Activated CD4-positive, alpha-beta T cell treated with anti-CD3 and anti-CD28 coated beads, Interleukin-2, amount 50 U/mL, for 16 hours (primary cell): ENCODE data around the gene P4HB.
A peak's percentile ranks its signal among the peaks of the same experiment; 100 is the strongest.

ENCODE experiments used
- DNase-seq: peaks from one replicate; pipeline ENCODE4 v3.0.0-alpha.2; 2020

The P4HB gene

DNA sequence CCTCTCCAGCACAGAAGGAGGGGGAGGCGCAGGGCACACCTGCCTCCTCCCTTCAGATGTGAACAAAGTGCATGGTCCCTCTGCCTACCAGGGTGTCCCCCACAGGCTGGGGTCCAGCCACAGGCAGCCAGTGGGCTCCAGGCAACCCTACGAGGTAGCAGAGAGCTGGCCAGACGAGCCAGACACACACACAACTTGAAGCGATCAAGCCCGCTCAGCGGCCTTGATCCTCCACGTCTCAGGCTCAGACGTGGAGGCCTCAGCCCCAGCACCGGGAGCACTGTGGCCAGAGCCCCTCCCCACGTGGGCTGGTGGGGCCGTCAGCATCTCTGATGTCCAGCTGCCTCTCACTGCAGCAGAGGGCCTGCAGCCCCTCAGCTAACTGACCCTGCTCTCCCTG is 35.7 kb downstream of the P4HB start:
- DNase-seq = no peak

DNA sequence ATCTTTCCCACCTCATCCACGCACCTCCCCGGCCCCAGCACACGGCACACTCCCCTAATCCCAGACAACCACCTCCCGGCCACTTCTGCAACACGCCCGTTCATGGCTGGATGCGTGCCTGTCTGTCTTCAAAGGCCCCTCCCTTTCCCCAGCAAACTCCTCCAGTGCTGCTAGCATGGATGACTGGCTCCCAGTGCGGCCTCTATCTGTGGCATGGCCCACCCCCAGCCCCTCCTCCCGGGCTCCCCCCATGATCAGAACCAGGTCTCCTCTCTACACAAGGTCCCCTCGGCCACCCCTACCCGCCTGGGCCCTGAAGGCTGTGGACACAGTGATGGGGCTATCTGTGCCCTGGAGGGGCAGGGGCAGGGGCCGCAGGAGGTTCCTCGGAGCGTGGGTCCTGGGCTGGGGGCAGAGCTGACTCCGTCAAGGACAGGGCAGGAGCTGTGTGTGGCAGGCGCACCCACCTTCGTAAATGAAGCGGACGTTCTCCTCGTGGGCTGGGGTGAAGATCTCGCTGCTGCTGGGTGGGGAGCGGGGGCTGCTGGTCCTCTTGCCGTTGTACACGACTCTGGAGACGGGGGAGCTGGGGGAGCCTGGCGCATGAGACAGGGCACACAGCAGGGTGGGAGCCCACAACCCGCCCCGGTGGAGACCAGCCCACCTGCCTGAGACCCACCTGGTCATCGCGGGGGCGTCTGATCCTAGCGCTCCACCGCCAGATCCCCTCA is 36.4 kb downstream of the P4HB start:
- no peak for DNase-seq

DNA sequence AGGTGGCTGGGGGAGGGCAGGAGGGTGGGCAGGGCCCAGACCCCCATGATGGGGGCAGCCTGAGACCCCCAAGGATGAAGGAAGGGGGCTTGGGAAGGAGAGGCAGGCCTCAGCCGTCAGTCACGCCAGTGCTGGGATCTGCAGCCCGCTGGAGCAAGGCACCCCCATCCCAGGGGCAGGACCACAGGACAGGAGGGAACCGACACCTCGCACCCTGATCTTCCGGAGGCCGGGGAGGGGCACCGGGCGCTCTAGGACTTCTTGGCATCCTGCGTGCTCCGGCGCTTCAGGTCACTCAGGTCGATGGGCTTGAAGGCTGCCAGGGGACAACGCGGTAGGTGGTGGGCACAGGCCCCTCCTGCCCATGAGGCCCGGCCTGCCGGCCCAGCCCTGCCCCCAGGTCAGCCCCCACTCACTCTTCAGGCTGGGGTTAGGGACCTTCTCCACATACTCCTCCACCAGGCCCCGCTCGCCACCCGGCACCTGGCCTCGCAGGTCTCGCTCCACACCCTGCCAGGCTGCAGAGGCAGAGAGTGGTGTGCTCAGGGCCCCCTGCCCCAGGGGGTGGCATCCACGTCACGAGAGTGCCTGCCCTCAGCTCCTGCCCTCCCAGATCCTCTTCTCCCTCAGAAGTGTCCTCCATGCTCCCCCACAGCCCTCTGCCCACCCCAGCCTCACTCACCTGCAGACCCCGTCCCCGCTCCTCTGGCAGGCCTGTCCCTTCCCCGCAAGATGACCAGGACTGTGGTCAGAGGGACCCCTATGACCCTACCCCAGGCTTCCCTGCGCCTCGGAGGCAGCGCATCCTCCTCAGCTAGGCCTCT is 37.1 kb downstream of the P4HB start:
- no peak for DNase-seq

DNA sequence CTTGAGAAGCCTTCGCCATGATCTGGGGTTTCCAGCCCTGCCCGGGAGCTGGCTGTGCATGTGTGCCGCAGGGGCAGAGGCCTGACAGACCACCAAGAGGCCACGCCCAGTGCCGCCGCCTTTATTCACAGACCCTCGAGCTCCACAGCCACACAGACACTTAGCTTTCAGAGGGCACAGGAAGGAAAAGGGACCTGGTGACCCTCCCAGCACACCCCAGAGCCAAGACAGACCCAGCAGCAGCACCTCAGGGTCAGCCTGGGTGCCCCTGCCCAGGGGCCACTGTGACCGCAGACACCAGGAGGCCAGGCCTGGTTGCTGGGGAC is 38.1 kb downstream of the P4HB start:
- no peak for DNase-seq

DNA sequence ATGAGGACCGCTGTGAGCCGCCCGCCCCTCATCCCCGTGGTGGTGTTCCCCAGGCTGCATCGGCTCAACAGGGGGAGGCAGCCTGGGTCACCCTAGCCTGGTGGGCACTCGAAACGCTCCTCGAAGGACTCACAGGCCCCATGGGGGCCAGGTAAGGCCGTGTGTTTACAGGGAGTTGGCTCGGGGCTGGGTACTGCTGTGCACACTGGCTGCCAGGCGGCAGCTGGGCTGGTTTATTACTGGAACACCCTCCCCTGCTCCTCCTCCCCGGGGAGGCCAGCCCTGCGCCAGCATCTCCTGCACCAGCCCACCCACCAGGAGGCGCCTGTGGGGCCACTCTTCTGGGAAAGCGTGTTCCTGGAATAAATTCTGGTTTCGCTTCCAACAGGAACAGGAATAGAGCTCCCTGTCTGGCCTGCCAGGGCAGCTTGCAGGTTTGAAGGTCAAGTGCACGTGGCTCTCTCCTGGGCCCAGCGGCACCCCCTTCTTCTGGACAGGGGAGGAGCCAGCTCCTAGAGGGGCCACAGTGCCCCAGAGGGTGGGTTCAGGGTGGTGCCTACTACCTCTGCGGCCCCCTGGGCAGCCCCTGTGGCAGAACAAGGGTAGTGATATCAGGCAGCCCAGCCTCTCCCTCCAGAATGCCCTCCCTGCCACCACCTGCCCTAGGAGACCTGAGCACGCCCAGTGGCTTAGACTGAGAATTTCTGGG is 38.6 kb downstream of the P4HB start:
- peak; percentile 55 for DNase-seq

DNA sequence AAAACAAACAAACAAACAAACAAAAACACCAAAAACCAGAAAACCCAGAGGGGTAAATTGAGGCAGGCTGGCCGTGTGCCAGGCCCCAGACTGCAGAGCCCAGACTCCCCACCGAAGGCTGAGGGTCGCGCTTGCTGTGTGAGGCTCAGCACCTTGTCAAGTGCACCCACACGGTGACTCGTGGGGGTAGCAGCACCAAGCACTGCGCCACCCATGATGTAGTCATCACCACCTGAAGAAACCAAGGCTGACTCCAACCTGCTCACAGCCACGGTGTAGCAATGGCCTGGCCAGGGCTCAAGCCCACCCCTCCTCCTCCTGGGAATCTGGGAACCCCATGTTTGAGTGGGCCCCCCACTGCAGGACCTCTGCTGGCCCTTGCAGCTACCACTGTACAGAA is 39.2 kb downstream of the P4HB start:
- no peak for DNase-seq

DNA sequence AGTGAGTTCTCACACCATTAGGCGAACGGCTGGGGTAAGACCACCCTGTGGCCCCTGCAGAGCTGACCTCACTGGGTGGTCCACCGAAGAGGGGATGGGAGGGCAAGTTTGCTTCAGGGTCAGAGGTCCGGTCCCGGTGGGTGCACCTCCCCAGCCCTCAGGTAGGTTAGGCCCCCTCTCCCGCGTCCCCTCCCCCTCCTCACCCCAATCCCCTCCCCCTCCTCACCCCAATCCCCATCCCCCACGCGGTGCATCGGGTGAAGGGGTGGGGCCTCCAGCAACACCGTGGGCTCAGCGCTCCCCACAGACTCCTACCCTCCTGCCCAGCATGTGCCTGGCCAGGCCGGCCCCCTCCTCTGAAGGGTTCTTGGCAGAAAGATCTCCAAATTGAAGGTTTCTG is 40.6 kb downstream of the P4HB start:
- no peak for DNase-seq

DNA sequence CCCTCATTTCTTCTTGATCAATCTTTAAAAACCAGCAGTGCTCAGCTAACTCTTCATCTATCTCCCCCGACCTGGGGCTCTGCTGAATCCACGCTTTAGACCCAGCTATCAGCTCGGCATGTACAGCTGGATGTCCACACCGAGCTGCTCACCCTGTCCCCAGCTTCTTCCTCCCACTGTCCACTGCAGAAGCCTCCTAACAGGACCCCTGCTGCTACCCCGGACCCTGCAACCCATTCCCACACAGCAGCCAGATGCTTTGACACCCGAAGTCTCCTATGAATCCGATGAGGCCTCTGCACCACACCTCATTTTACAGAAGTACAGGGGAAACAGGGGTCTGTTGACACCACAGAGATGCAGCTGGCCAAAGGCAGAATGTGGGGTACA is 42.6 kb downstream of the P4HB start:
- no peak for DNase-seq

DNA sequence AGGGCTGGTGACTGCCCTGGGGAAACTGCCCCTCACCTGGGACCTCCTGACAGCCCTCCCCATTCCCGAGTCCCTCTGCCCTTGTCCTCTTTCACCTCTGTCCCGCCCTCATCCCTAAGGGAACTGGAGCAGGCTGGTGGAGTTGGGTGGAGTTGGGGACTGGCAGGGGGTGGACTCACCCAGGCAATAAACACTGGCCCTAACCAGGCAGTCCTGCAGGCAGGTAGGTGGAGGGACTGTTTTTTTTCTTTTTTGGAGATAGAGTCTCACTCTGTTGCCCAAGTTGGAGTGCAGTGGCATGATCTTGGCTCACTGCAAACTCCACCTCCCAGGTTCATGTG is 44.7 kb downstream of the P4HB start:
- no peak for DNase-seq

DNA sequence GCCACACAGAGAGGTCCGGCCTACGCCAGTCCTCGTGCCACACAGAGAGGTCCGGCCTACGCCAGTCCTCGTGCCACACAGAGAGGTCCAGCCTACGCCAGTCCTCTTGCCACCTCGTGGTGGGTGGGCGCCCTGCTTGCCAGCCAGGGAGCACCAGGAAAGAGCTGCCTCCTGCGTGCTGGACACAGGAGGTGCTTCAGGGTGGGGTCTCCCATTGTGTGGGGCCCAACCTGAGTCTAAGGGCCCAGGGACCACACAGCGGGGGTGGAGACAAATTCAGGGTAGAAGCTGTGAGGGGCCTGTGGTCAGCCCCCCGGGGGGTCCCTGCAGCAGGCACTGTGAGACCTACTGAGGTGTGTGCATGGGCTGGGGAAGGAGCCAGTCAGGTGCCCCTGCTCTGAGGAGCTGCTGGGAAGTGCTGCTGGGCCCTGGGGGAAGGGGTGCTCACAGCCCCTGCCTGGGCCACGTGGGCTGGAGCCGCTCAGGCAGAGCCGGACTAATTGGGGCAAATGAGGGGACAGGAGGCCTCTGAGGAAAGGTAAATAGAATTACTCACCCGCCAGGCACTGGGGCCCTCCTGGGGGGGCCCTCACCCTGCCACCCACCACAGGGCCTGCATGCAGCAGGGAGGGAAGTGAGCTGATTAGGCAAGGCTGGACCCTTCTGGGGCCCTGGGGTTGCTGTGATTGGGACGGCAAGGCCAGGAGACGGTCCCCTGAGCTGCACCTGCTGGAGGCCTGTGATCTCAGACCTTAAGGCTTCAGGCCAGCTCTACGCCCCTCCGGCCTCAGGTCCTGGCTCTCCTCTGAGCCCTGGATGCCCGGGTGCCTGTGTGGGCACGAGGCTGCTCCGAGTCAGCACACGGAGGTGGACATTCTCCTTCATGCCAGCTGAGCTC is 45.3 kb downstream of the P4HB start:
- DNase-seq = no peak

DNA sequence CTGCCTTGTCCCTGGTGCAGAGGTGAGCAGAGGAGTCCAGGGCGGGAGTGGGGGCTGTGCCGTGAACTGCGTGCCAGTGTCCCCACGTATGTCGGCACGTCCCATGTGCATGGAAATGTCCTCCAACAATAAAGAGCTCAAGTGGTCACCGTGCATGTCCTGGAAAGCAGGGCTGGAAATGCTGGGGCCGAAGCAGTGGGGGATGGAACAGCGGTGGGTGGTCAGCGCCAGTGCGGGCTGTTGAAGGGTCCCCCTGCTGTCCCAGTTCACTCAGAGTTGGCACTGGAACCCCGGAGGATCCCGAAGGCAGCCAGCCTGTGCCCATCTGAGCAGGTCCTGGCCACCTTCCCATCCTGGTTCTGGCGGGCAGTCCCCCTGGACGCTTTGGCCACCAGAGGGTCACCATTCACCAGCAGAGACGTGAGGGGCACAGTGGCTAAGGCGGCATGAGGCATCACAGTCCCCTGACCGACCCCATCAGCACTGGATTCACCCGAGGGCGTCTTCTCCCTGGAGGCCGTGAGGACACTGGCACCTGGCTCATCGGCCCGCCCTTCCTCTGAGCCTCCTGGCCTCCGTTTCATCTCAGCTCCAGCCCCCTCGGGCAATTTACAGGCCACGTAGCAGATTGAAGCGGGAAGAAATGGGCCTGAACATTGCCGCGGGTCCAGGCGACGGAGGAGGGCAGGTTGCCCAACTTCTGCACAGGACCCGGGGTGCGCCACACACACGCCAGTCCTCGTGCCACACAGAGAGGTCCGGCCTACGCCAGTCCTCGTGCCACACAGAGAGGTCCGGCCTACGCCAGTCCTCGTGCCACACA is 46.3 kb downstream of the P4HB start:
- no peak for DNase-seq

DNA sequence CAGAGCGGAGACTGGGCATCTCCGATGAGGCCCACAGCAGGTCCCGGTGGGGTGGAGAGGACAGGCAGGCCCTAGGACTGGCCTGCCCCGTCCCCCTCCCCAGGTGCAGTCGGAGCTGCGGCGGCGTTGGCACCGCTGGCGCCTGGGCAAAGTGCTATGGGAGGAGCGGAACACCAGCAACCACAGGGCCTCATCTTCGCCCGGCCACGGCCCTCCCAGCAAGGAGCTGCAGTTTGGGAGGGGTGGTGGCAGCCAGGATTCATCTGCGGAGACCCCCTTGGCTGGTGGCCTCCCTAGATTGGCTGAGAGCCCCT is 47.0 kb downstream of the P4HB start:
- no peak for DNase-seq

DNA sequence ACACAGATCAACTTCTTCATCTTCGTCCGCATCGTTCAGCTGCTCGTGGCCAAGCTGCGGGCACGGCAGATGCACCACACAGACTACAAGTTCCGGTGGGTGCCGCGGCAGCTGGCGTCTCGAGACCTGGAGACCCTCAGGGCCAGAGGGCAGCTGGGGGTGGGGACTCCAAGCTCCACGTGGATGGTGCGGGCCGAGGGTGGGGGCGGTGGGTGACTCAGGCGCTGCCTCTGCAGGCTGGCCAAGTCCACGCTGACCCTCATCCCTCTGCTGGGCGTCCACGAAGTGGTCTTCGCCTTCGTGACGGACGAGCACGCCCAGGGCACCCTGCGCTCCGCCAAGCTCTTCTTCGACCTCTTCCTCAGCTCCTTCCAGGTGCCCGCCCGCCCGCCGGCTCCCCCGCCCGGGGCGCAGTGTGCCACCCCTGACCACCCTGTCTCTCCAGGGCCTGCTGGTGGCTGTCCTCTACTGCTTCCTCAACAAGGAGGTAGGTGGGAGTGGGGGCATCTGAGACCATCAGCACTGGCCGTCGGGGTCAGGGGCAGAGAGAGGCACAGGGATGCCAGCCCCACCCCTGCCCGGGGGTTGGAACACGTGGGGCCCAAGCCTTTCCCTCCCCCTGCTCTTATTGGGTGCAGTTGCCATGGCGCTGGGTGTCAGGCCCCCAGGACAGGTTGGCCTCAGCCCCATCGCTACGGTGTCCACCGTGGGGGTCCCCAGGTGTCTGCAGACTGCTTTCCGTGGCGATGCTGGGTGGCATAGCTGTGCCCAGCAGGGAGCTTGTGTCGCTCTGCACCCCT is 47.6 kb downstream of the P4HB start:
- DNase-seq = no peak

DNA sequence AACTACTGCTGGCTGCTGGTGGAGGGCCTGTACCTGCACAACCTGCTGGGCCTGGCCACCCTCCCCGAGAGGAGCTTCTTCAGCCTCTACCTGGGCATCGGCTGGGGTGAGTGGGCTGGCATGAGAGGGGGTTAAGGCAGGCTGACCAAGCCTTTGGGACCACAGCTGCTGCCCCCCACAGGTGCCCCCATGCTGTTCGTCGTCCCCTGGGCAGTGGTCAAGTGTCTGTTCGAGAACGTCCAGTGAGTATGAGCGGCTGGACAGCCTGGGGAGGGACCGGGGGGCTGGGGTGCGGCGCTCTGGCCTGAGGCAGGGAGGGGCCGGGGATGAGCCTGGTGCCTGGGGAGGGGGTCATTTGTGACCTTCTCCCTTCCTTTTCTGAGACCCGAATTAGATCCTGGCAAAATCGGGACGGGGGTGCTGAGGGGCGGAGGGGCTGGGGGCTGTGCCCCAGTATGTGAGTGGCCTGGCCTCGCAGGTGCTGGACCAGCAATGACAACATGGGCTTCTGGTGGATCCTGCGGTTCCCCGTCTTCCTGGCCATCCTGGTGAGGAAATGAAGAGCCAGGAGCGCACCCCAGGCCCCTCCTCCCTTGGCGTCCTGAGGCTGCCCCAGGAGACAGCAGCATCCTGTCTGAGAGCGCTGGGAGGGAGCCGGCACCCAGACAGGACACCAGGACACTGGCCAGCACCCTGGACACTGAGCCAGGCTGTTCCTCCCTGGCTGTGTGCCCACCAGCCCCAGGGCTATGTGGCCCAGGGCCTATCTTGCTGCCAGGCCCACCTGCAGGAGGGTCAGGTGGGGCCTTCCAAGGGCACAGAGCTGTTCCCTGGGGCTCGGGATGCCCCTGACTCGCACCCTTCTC is 48.4 kb downstream of the P4HB start:
- DNase-seq = no peak

DNA sequence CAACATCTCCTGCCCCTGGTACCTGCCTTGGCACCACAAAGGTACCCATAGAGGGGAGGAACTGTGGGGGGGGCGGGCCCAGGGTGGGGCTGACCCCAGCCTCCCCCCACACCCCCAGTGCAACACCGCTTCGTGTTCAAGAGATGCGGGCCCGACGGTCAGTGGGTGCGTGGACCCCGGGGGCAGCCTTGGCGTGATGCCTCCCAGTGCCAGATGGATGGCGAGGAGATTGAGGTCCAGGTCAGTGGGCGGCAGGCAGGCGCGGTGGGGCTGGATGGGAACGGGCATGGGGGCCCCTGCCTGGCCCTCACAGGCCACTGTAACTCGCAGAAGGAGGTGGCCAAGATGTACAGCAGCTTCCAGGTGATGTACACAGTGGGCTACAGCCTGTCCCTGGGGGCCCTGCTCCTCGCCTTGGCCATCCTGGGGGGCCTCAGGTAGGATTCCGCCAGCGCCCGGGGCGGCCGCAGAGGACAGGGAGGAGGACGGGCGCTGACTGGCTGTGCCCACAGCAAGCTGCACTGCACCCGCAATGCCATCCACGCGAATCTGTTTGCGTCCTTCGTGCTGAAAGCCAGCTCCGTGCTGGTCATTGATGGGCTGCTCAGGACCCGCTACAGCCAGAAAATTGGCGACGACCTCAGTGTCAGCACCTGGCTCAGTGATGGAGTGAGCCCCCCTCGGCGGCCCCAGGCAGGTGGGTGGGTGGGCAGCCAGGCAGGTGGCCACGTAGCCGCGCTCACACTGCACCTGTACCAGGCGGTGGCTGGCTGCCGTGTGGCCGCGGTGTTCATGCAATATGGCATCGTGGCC is 49.2 kb downstream of the P4HB start:
- no peak for DNase-seq

DNA sequence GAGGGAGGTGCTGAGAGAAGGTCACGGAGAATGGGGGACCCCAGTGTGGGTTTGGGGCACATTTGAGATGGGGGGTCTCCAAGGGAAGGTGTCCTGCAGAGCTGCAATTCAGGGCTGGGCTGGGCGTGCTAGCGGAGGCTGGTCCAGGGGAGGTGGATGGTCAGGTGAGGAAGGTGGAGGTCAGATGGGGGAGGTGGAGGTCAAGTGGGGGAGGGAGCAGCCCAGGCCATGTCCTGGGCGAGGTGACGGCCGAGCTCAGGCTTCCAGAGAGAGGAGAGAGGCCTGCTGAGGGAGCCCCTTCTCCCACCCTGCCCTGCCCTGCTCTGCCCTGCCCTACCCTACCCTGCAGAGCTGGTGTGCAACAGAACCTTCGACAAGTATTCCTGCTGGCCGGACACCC is 49.9 kb downstream of the P4HB start:
- no peak for DNase-seq

DNA sequence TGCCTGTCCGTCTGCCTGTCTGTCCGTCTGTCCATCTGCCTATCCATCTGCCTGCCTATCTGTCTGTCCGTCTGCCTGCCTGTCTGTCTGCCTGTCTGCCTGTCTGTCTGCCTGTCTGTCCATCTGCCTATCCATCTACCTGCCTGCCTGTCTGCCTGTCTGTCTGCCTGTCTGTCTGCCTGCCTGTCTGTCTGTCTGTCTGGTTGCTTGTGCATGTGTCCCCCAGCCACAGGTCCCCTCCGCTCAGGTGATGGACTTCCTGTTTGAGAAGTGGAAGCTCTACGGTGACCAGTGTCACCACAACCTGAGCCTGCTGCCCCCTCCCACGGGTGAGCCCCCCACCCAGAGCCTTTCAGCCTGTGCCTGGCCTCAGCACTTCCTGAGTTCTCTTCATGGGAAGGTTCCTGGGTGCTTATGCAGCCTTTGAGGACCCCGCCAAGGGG is 50.8 kb downstream of the P4HB start:
- no peak for DNase-seq

DNA sequence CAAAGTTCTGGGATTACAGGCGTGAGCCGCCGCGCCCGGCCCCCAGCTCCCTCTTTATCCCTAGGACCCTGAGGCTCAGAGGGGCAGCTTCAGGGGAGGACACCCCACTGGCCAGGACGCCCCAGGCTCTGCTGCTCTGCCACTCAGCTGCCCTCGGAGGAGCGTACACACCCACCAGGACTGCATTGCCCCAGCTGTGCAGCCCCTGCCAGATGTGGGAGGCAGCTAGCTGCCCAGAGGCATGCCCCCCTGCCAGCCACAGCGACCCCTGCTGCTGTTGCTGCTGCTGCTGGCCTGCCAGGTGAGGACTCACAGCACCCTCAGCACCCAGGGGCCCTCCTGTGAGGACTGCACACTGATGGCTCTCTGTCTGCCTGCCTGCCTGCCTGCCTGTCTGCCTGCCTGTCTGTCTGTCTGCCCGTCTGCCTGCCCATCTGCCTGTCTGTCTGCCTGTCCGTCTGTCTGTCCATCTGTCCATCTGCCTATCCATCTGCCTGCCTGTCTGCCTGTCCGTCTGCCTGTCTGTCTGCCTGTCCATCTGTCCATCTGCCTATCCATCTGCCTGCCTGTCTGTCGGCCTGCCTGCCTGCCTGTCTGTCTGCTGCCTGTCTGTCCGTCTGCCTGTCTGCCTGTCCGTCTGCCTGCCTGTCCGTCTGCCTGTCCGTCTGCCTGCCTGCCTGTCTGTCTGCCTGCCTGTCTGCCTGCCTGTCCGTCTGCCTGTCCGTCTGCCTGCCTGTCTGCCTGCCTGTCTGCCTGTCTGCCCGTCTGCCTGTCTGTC is 51.4 kb downstream of the P4HB start:
- DNase-seq = no peak

DNA sequence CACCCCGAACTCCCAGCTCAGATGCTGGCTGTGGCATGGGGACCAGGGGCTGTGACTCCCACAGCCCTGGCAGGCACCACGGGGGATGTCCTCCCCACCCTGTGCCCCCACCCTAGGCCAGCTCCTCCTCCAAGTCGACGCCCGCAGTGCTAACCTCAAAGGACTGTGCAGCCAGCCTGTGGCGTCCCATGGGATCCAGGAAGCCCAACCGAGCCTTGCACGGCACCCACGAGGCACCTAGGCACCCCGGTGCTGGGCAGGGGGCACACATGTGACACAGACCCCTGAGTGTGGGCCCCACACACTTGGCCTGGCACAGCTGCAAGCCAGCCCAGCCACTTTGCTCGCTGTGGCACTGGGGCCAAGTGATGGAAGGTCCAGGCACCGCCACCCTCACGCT is 52.5 kb downstream of the P4HB start:
- DNase-seq = no peak
